LNCAP (cell line): ENCODE data around the gene GMDS.

ENCODE experiments used
- TF ChIP-seq, protein P1 (sequence below): fragments of 450-650 bp; IDR thresholded peaks from 2 replicates; pipeline ENCODE4 v1.5.1; 2017; ENCODE audit warnings: mild to moderate bottlenecking

The GMDS gene

DNA sequence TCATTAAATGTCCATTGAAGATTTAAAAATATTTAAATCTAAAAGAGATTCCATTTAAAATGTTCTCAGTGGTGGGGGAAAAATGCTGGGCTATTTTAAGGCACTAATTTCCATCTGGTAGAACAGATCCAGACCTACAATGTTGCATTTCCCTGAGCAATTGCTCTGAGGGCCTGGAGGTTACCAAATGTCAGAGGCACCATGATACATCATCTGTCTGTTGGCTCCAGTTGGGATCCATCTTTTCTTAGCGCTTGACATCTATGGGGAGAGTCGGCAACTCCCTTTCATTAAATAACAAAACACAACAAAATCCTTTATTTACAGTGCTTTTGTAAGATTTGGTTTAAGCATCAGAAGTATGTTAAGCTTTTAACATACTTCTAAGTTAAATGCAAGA is 411.2 kb downstream of the GMDS start:
- TF ChIP-seq, protein P1, sequence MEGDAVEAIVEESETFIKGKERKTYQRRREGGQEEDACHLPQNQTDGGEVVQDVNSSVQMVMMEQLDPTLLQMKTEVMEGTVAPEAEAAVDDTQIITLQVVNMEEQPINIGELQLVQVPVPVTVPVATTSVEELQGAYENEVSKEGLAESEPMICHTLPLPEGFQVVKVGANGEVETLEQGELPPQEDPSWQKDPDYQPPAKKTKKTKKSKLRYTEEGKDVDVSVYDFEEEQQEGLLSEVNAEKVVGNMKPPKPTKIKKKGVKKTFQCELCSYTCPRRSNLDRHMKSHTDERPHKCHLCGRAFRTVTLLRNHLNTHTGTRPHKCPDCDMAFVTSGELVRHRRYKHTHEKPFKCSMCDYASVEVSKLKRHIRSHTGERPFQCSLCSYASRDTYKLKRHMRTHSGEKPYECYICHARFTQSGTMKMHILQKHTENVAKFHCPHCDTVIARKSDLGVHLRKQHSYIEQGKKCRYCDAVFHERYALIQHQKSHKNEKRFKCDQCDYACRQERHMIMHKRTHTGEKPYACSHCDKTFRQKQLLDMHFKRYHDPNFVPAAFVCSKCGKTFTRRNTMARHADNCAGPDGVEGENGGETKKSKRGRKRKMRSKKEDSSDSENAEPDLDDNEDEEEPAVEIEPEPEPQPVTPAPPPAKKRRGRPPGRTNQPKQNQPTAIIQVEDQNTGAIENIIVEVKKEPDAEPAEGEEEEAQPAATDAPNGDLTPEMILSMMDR = no peak

DNA sequence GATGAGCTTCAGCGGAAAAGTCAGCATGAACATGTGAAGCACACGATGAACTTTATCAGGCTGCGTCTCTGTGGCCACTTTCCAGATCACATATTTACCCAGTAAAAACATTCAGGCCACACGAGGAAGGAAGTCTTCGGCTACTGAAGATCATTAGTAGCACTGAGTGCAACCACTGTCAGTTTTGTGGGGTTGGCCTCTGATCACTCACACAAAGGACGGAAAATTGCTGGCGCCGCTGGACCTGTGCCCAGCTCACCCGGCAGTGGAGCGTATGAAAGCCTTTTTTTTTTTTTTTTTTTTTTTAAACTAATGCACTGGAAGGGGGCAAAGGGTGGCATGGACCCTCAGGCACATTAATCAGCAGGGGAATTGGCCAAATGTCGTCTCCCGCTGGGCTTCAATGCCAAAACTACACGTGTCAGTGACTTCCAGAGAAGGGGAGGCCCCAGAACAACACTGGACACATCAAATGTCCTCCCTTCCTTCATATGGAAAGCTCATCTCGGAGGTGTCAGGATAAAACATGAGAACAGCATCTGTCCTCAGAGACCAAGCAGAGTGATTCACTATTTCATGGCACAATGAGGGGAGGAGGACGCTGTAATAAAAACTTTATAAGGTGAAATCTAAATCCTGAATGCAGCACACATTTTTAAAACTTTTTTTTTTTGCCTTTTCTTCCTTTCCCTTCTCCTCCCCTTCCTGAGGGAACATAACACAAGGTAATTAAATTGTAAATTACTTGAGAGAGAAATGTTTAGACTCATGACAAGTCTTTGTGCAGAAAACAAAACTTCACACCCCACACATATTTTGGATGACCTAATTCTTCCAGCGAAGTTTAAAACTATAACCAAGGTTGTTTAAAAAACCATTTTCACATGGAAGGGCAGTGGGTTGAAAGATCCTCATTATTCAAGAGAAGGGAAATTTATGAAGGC is 412.3 kb downstream of the GMDS start:
- TF ChIP-seq, protein P1 = no peak

DNA sequence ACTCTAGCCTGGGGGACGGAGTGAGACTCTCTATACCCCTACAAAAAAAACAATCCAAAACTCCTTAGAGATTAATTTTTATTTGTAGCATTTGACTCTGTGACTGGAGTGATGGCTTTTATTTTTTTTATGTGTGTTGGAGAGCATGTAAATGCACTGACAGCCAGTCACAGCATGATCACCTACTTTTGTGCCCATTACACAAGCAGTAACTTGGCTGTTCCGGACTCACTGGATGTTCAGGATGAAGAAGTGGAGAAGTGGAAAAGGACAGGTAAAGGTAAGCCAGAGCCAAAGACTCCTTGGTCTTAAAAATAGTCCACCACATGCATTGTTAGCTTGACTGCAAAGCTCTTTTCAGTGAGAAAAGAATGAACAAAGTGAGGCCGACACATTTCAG is 413.0 kb downstream of the GMDS start:
- TF ChIP-seq, protein P1 = no peak

DNA sequence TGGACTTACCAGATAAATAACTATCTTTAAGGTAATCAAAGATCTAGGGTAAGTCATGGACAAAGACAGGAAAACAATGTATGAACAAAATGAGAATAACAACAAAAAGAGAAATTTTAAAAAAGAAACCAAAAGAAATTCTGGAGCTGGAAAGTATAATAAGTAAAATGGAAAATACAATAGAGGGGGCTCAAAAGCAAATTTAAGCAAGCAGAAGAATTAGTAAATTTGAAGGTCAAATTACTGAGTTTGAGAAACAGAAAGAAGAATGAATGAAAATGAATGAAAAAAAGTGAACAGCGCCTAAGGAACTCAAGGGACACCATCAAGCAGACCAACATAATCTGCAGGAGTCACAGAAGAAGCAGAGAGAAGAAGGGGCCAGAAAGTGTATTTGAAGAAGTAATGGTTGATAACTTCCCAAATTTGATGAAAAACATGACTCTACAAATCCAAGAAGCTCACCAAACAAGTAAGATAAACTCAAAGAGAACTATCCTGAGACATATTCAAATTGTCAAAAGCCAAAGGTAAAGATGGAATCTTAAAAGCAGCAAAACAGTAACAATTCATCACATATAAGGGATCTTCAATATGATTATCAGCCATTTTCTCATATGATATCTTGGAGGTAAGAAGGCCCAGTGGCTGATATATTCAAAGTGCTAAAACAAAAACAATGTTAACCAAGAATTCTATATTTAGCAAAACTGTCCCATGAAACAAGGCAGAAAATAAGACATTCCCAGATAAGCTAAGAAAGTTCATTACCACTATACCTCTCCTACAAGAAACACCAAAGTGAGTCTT is 417.2 kb downstream of the GMDS start:
- TF ChIP-seq, protein P1 = no peak

DNA sequence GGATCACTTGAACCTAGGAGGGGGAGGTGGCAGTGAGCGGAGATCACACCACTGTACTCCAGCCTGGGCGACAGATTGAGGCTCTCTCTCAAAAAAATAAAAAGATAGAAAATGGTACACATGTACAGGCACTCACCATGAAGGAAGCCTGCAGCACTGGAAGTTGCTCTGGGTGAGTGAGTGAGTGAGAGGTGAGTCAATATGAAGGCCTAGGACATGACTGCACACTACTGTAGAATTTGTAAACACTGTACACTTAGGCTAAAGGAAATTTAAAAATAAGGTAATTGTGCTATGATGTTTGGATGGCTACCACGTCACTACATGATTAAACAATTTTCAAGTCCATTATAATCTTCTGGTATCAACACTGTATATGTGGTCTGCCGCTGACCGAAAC is 419.5 kb downstream of the GMDS start:
- TF ChIP-seq, protein P1 = no peak

DNA sequence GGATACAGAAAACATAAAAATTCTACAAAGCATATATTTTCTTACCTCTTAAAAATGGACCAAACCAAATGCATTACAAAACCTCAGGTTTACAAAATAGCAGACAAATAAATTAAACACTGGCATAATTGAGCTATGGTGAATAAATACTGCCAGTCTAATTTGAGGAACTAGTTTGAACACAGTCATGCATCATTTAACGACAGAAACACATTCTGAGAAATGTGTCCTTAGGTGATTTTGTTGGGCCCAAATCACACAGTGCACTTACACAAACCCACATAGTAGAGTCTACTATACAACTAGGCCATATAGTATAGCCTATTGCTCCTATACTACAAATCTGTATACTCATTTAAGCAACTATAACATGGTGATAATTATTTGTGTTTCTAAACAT is 420.1 kb downstream of the GMDS start:
- TF ChIP-seq, protein P1 = no peak

DNA sequence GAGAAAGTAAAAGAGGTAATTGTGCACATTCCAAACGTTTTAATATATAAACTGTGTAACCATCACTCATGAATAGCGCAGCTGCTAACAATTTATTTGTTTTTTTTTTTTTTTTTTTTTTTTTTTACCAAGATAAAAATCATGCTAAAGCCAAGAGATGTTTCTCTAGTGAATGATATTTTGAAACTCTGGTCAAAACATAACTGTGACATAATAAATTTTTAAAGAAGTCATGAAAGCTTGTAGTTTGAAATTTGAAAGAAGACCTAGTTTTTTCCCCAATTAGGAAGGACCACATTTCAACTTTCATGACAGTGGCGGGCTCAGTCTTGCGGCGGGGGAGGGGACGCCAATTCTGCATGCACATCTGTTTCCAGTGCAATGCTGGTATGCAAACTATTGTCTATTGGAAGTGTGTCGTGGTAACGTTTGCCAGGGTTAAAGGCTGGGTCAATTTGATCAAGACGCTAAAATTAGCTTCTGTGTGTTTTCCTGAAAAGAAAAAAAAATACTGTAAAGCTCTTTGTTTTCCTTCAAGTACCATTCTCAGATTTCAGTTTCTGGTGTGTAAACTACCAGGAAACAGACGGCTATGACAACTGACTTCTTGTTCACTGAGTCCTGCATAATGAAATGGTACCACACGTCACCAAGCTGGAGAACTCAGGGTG is 423.8 kb downstream of the GMDS start:
- TF ChIP-seq, protein P1 = no peak
